ENCODE measurements around the gene PLXNB2.

PLXNB2 gene

GRCh38 chr22:50225200-50225969 lies 82.1 kb downstream of the PLXNB2 start:
- DNase-seq, result no peak

Data from kidney glomerular epithelial cell (primary cell).